HG03439 (cell line): ENCODE measurements around the gene TMEM107.

Experiments
- ATAC-seq: cut with Tn5 transposase; IDR thresholded peaks from one replicate; pipeline ENCODE4 v1.9.1; 2021; ENCODE audit warnings: mild to moderate bottlenecking, moderate library complexity; ENCODE audit not compliant: unreplicated experiment

TMEM107 gene

DNA sequence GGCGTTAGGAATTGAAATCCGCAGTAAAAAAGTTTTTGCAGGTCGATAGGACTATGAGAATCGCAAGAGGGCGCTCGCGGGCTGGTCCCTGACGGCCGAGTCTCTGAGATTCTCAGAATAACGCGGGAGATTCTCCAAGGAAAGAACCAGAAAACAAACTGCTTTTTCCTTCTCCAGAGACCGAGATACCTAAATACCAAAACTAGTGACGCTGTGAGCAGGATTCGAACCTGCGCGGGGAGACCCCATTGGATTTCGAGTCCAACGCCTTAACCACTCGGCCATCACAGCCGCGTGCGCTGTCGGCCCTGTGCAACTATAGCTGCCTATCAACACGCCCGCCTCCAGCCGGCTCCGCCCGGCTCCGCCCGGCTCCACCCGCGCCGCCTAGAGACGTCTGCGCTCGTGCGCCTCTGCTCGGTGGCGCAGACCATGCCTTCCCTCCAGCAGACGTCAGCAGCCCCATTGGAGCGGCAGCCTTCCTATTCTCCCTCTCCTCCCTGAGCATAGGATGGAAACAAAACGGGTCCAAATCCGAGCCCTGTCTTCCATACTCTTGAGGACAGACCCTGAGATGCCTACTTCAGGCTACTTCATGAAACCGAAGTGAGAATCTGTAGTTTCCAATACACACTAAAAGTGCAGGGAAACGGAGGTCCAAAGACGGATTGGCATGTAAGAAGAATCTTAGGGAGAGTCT is 37.4 kb downstream of the TMEM107 start:
- ATAC-seq = peak; percentile 80

DNA sequence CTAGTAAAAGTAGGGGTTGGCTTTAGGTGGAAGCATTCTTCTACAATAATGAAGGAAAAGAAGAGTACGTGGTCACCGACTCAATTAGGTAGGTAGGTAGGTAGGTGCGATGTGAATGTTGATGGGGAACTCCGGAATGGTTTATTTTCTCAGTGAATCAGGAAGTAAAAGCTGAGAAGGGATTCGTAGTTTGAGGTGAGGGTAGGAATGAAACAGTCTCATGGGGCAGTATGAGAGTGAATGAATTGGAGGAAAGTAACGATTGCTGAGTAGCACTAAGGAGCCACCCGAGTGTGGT is 37.9 kb downstream of the TMEM107 start:
- peak; percentile 0 for ATAC-seq

DNA sequence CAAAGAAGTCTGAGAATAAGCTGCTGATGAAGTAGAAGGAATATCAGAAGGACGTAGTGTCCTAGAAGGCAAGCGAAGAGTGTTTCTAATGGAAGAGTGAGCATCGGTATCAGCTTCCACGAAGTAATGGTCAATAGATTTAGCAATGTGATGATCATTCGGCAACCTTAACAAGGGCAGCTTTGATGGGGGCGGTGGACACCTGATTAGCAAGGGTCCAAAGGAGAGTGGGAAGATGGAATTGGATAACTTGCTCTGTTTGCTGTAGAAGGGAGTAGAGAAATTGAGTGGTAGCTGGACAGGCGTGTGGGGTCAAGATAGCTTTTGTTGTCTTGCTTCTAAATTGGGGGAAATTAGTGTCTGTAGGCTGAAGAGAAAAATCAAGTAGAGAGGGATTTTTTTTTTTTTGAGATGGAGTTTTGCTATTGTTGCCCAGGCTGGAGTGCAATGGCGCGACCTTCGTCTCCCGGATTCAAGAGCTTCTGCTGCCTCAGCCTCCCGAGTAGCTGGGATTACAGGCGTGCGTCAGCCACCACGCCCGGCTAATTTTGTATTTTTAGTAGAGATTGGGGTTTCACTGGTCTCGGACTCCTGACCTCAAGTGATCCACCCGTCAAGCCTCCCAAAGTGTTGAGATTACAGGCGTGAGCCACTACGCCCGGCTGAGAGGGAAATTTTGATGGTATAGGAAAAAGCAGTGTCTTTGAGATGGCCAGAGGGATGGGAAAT is 38.4 kb downstream of the TMEM107 start:
- no peak for ATAC-seq

DNA sequence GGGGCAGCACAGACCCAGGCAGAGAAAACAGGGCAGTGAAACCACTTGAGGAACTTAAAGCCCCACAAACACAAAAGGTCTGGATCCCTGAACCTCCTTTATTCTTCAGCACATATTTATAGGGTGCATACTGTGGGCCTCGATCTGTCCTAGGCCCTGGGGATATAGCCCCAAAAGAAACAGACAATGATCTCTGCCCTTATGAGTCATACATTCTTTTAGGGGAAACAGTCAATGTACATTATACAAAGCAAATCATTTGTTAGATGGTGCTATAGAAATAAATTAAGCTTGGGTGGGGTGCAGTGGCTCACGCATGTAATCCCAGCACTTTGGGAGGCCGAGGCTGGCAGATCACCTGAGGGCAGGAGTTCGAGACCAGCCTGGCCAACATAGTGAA is 42.2 kb downstream of the TMEM107 start:
- ATAC-seq = no peak

DNA sequence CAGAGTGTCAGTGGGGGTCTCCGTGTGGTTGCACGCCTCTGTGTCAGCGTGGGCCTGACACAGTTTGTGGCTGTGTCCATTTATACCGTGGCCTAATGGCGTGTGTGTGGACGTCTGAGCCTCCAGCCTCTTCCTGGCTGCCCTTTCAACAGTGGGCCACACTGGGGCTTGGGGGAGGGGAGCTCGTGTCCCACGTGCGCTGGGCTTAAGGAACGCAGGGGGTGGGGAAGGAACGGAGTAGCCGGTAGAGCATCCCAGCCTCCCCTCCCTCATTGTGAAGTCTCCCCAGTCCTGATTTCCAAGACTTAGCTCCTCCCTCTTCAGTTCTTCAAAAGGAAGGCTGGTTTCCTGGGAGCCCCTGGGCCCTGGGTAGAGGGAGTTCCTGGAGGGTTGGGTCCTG is 42.8 kb downstream of the TMEM107 start:
- ATAC-seq = no peak

DNA sequence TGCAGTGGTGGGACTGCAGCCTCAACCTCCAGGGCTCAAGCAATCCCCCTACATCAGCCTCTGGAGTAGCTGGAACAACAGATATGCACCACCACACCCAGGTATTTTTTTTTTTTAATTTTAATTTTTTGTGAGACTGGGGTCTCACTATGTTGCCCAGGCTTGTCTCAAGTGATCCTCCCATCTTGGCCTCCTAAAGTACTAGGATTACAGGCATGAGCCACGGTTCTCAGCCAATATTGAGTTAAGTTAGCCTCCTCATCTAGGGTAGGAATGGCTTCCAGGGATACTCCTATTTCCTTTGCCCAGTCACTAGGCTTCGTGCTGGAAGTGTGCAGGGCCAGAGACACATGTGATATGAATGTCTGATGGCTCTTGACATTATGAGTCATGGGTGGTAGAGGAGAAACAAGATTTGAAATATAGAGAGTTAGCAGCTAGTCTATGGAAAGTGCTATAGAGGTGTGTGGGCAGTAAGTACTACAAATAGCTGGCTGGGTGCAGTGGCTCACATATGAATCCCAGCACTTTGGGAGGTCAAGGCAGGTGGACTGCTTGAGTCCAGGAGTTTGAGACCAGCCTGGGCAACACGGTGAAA is 44.2 kb downstream of the TMEM107 start:
- no peak for ATAC-seq

DNA sequence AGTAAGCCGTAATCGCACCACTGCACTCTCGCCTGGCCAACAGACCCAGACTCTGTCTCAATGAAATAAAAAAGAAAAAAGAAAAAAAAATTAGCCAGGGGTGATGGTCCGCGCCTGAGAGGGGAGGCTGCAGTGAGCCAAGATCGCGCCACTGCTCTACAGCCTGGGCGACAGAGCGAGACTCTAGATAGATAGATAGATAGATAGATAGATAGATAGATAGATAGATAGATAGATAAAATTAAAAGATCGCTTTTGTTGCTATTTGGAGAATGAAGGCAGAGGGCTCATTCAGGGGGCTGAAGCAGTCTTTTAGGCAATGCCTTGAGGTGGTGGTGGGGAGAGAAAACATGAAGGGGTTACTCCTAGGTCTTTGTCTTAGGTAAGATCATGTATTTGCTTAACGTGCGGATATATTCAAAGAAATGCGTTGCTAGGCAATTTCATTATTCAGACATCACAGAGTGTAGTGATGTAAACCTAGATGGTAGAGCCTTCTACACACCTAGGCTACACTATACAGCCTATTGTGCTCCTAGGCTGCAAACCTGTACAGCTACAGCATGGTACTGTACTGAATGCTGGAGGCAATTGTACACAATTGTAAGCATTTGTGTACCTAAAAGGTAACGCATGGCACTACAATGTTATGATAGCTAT is 47.9 kb downstream of the TMEM107 start:
- no peak for ATAC-seq

DNA sequence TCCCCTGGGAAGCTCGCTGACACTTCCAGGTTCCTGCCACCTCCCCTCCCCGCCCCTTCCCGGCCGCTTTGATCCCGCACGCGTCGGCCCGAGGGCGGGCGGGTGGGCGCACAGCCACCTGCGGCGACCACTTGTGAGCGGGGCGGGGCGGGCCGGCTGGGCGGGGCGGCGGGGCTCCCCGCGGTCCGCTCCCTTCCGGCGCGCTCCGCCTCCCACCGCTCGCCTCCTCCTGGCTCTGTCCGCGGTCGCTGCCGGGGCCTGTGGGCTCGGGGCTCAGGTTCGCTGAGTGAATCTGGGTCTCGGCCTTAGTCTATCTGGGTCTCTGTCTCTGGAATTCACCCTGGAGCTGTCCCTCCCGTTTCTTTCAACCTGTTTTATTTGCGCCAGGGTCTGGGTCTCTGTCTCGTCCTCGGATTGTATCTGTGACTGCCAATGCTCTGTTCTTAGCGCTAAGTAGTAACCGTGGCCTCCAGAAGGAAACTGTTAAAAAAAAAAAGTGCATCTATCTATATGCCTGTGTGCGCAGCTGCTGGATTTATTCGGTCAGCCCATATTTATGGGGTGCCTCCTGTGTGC is 49.6 kb downstream of the TMEM107 start:
- ATAC-seq = no peak

DNA sequence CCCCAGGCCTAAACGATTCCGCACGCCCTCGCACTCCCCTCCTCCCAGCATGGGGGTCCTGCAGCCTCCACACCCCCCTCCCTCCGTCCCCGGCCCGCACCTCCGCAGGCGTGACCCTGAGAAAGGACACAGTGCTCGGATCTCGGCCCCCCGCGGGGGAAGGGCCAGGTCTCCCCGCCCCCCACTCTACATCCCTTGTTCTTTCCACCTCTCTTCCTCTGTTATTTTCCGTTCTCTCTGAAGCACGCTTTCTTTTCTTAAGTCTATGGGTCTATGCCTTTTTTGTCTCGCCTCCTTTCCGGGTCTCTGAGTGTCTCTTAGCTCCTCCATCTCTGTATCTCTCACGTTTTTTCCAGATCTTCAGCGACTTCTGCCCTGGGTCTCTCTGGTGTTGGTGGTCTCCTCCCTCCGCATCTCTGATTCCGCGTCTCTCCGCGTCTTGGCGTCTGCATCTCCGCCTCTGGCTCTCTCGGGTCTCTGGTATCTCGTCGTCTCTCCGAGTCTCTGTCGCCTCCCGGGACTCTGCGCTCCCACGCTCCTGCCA is 50.2 kb downstream of the TMEM107 start:
- no peak for ATAC-seq

DNA sequence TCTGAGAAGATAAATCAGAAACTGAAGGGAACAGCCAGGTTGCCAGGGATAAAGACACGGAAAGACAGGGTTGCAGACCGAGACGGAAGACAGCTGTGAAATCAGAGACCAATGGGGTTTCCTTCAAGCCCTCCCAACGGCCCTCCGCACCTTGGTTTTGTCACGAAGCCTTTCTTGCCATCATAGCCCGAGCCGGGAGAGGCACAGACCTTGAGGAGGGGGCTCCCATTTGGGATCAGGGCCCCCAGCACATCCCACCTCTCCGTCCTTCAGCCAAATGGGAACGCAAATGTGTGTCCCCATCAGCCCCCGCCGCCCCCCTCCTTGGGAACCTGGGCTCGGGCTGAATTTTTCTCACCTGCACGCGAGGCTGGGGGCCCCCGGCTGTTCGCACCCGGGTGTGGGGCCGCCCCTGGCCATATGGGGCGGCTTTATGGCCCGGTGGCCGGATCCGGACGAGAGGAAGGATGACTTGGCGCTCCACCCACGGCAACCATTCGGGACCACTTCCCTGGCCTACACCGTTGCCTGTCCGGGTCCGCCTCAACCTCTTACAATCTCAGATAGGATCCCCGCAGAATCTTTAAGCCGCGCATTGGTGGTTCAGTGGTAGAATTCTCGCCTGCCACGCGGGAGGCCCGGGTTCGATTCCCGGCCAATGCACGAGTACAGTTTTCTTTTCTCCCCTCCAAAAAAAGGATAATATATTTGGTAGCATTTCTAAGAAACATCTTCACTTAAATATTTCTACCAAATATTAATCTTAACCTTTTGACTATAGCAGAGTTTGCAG is 50.8 kb downstream of the TMEM107 start:
- no peak for ATAC-seq

DNA sequence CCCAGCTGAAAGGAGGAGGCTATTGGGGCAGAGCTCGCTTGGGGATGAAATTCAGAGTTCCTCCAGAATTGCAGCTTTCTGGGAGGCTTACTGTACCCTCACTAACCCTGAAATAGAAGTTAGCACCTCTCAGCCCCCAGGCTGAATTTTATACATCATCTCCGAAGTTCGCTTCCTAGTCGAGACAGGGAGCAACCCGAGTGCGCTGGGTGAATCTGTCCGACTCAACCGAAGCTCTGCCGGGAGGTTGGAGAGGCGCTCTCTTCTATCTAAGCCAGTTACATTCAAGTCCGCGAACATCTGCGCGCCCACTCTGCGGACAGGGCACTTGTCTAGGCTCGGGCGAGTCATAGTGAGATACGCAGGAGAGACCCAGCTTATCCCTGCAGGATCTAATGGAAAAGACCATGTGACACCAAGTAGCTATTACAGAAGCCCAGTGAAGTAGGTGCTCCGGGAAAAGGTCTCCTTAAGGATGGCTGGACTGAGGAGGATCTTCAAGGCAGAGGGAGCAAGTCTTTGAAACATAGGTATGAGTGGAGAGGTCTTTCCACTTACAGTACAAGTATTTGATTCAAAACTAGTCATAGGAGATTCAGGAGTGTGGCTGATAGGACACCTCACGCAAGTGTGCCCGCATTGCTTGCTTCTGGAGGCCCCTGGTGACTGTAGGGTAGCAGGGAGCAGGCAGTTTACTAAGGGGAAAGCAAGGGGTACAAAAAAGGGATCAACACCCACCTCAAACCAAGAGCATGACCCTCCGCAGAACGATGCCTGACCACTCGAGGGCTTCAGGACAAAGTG is 51.6 kb downstream of the TMEM107 start:
- no peak for ATAC-seq

DNA sequence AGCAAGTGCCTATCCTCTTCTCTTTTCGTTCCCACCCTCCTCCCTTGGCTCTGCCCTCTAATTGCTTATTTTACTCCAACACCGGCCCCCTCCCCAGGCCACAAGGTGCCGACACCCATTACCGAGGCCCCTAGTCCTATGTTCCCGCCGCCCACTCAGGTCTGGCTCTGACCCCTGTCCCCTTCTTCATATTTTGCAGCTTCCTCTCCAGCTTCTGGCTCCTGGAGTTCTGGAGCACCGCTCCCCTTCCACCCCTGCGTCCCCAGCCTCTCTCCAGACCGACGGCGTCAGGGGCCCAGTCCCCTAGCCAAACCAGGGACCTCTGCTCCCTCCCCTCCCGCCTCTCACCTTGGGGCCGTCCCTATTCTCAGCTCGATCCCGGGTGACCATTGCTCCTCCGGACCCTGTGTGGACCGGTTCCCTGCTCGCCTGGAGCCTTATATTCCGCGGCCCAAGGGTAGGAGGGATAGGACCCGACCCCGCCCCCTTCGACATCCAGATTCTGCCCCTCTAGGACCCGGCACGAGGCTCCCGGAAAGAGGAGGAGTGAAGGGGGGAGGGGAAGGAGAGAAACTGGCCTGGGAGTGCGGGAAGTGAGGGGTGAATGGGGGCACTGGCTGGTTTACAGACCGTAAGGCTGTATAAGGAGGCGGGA is 52.4 kb downstream of the TMEM107 start, which contains the start of gene HES7:
HES7 (minus strand) TSS at position 412 of the 655 bp plus-strand sequence; CDS start at position 390, 22 bp downstream.
- no peak for ATAC-seq

DNA sequence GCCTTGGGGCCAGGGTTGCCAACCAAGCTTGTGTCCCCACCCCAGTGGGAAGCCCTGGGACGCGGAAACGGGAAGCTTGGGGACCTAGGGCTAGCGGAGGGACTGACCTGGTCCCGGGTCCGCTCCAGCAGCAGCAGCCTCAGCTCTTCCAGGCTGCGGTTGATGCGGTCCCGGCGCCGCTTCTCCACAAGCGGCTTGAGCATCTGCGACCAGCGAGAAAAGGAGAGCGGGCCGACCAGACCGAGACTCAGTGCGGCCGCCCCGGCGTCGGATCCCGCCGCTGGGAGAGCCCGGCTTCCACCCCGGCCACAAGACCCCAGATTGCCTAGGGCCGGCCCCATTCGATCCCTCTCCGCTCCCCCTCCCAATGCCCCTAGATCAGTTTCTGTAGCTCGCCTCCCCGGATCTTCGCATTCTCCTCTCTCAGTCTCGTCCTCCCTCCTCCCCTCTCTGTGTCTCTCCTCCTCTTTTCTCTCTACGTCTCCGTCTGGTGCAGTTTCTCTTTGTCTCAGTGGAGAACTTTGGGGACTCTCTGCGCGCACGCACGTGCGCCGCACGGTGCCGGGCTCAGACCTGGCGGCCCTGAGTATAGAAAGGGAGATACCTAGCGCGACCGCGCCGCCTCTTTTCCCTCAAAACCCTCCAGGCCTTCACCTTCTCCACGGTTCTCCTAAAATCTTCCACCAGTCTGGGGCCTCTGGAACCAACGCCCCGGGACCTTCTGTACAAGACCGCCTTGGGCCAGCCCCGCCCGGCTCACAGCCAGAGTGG is 53.1 kb downstream of the TMEM107 start:
- no peak for ATAC-seq
